Dermis blood vessel endothelial cell (primary cell): ENCODE data around the gene TXK. TPM values are rescaled to one million over a fixed set of nuclear protein-coding genes. Genes with fewer than 3 reads are reported as not detected.
A peak's percentile ranks its signal among the peaks of the same experiment; 100 is the strongest.

ENCODE experiments used
- DNase-seq: peaks from one replicate; pipeline ENCODE4 v3.0.0; 2010
- total RNA-seq: library from RNA; depleted of rRNA; stranded (reverse); fragments of >200 nt; gene quantifications from 2 replicates; pipeline ENCODE4 v1.2.3, GENCODE V29; 2014

TXK gene
- total RNA-seq, 1 donor from 2014 or later = 0.17 TPM

DNA sequence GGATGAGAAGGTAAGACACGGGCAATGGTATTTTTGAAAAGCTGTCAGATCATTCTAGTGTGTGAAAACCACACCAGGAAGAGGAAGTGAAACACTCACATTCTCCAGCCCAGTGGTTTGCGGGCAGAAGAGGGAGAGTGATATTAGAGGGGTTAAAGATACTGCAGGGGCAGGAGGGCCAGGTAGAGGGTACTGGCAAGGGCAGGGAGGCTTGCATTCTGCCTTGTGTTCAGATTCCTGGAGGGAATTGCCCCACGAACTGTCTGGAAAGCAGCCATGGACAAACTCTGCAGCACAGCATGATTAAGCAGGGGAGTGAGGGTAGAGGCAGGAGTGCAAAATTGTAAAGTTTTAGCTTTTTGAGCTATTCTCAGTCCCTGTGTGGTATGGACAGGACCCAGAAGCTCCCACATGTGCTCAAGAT lies 86.6 kb downstream of the TXK start:
- DNase-seq = no peak

GRCh38 chr4:48046059-48046458 lies 88.0 kb downstream of the TXK start:
- DNase-seq = no peak

DNA sequence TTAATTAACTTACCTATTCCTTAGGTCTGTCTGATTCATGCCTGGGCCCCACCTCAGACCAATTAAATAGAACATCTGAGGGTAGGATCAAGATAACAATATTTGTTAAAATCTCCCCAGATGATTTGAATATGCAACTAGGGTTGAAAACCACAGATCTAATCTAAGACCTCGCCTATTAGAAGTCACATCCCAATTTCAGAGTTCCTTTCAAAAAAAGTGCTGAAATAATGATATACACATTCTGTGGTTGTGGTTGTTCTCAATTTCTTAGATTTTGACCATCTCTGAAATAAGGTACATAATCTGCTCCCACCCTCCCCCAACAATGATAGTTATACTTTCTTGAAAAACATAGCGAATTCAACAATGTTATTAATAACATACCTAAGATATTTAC lies 89.8 kb downstream of the TXK start:
- no peak for DNase-seq

GRCh38 chr4:48043504-48043903 lies 90.5 kb downstream of the TXK start:
- DNase-seq = no peak

DNA sequence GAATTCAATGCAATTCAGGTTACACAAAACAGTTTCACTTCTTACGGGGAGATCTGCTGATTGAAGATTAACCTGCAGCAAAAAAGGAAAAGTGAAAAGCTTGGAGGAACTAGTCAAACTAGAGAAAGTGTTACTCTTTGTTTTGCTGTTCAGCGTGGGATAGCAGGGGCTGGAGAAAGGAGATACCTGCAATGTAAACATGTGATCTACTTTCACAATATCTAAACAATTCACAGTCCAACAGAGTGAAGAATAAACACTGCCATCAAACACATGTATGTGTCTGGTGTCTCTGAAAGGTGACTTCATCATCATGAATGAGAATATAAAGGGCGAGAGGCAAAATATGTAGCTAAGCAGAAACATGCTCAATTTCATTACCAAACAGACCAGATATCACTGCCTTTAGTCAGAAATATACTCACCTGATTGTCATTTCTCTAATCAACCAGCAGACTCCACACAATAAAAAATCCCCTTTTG lies 91.0 kb downstream of the TXK start:
- no peak for DNase-seq

DNA sequence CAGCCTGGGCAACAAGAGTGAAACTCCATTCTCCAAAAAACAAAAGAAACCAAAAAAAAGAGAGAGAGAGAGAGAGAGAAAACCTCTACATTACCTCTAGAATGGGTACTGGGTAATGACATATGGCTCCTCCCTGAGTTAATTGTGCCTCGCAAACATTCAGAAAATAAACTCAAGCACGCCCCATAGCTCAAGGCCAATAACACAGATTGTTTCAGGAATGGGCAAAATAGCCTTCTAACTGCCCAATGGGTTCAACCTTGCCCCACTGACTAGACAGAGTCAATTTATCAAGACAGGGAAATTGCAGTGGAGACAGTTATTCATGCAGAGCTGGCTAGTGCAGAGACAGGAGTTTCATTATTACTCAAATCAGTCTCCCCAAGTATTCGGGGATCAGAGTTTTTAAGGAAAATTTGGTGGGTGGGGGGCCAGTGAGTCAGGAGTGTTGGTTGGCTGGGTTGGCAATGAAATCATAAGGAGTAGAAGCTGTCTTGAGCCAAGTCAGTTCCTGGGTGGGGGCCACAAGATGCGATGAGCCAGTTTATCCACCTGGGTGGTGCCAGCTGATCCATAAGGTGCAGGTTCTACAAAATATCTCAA lies 92.4 kb downstream of the TXK start:
- no peak for DNase-seq

DNA sequence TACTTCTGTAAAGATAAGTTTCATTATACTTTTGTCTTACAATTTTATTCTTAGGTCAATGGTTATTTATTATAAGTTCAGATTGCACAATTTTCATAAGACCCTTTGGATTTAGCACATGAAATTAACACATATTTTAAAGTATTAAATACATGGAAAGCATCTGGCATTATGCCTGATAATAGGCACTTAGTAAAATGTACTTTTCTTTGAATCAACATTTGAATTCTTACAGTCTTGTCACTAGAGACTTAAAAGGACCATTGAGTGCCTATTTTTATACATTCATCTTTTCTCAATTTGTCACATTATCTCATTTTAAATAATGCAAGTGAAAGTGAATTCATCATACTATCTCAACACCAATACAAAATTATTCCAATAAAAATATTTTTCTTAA lies 94.5 kb downstream of the TXK start:
- DNase-seq = no peak

DNA sequence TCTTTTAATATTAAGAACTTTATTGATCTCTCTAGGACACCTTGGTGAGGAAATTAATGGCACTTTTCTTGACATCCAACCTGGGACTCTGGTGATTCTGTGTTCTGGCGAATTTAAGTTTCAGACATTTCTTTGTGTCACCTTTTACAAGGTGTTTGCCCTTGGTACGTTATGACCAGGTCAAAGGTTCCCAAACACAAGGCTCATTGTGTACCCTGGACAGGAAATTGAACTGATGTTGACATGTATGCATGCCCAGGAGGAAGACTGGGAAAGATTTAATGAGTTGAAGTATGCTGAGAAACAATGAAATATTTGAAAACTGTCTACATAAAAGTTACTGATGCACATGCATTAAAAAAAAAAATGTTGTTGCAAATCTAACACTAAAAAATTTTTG lies 95.4 kb downstream of the TXK start:
- peak; percentile 11 for DNase-seq

GRCh38 chr4:48037117-48037462 lies 97.0 kb downstream of the TXK start:
- no peak for DNase-seq

DNA sequence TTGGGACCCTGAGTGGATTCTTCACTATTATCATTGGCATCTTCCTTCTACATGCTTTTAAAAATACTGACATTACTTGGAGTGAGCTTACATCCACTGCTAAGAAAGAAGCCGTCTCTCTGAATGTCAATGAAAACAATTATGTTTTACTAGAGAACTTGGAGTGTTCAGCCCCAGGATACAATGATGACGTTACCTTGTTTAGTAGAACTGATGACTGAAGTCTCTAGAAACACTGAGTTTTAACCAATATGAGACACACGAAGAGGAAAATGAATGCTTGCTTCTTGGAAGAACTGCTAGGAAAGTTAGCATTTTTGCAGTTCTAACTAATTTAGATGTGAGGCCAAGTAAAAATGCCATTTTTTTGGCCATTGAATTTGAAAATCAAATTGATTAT lies 98.1 kb downstream of the TXK start:
- no peak for DNase-seq

DNA sequence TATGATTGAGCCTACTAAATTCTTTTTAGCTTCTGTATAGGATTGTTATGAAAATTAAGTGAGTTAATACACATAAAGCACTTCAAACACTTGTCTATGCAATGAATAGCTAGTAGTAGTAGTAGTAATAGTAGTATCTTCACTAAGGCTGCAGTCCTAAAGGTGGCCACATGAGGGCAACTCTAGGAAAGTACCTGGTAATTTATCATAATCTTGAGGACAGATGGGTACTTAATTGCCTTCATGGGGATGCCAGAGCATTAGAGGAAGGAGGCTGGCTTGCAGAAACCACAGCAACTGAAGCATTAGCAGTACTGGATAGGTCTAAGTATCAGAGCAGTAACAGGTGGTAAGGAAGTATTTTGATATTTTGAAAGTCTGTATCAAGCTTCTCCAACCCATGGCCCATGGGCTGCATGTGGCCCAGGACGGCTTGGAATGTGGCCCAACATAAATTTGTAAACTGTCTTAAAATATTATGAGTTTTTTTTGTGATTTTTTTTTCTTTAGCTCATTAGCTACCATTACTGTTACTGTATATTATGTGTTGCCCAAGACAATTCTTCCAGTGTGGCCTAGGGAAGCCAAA lies 100.1 kb downstream of the TXK start:
- DNase-seq = peak; percentile 60

GRCh38 chr4:48033412-48033811 lies 100.6 kb downstream of the TXK start:
- DNase-seq = no peak

DNA sequence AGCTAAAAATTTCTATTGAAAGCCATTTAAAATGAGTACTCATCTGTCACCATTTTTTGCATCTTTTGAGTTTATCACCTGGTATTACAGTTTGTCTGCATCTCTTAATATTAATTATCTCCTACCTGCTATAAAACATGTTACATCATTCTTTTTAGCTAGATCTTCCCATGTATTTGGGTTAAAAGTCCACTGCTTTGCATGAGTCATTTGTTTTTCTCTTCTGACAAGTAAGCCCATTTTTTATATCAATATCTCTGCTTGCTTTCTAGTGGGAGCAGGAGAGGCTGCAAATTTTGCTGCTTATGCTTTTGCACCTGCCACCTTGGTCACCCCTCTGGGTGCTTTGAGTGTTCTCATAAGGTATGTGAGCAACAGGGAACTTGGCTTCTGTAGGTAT lies 101.3 kb downstream of the TXK start:
- DNase-seq = no peak

- DNase-seq = no peak
Observed at GRCh38 chr4:48031802-48032525, 102.1 kb downstream of the TXK start.

- no peak for DNase-seq
Observed at GRCh38 chr4:48030470-48030869, 103.6 kb downstream of the TXK start.

DNA sequence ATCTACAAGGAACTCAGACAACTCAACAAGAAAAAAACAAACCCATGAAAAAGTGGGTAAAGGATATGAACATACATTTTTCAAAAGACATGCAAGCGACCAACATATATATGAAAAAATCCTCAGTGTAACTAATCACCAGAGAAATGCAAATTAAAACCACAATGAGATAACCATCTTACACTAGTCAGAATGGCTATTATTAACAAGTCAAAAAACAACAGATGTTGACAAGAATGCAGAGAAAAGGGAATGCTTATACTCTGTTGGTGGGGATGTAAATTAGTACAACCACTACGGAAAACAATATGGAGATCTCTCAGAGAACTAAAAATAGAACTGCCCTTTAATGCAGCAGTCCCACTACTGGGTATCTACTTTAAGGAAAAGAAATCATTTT lies 105.4 kb downstream of the TXK start:
- no peak for DNase-seq

- no peak for DNase-seq
Observed at GRCh38 chr4:48027653-48028052, 106.4 kb downstream of the TXK start.

DNA sequence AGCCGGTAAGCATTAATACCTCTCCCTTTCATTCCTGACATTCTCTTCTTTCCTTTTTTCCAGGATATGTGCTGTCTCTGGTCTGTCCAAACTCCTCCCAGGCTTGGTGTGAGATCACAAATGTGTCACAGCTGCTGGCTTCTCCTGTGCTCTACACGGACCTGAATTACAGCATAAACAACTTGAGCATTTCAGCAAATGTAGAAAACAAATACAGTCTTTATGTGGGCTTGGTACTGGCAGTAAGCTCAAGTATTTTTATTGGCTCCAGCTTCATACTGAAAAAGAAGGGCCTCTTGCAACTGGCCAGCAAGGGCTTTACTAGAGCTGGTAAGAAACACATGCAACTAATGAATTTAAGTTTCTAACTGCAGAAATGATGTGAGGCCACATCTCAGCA lies 109.0 kb downstream of the TXK start:
- no peak for DNase-seq

GRCh38 chr4:48024522-48024921 lies 109.5 kb downstream of the TXK start:
- no peak for DNase-seq

- DNase-seq = no peak
Observed at GRCh38 chr4:48022192-48022799, 111.8 kb downstream of the TXK start.

- no peak for DNase-seq
Observed at GRCh38 chr4:48021100-48021499, 113.0 kb downstream of the TXK start.

- no peak for DNase-seq
Observed at GRCh38 chr4:48018112-48018511, 115.9 kb downstream of the TXK start.

DNA sequence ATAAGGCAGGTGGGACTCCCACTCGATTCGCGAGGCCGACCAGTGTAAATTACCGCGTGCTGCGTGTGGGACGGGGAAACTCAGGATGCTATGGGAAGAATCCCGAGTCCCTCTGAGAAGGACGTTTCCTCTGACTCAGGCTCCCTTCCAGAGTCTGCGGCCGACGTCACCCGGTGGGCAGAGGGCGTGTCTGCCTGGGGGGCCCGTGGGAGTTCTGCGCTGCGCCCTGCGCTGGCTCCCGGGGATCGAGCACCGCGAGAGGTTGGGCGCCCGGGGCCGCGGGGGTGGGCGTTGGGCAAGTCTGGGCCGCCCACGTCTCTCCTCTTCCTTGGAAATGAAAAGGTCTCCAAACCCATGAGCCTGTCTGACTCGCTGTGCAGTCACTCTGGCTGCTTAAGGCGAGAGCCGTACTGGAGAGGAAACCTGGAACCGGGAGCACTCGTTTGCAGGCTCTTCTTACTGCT lies 116.9 kb downstream of the TXK start:
- peak; percentile 61 for DNase-seq
